Upper lobe of left lung (tissue), 6 donors: Measurements from ENCODE around the gene UPK3BL2. TPM values are rescaled to one million over a fixed set of nuclear protein-coding genes. Genes with fewer than 3 reads are reported as not detected.
"Not testable (repeated sequence)": the region's sequence is repeated elsewhere in the genome, so short reads cannot be mapped to it uniquely, and the experiment has no call there.

Experiments
- ATAC-seq, 2 donors: fragments of 200-7000 bp; cut with Tn5 transposase; one replicate each; pipeline ENCODE4 v1.9.1; 2022; ENCODE audit warnings: mild to moderate bottlenecking in 2 of 2, moderate library complexity in 2 of 2; ENCODE audit not compliant: low FRiP score in 2 of 2
- DNase-seq, 2 donors: peaks; one replicate each; pipeline ENCODE4 v3.0.0-alpha.2; 2019 to 2020
- H3K27ac ChIP-seq, 4 donors: fragments of 200-600 bp; sonication (generic); one replicate each; pipeline ENCODE4 v1.5.1; 2016 to 2019
- H3K27me3 ChIP-seq, 4 donors: fragments of 200-600 bp; sonication (generic); one replicate each; pipeline ENCODE4 v1.5.1; 2017 to 2019
- H3K36me3 ChIP-seq, 4 donors: fragments of 200-600 bp; sonication (generic); one replicate each; pipeline ENCODE4 v1.5.1; 2016 to 2019
- H3K4me1 ChIP-seq, 4 donors: fragments of 200-600 bp; sonication (generic); one replicate each; pipeline ENCODE4 v1.5.1; 2018 to 2019
- H3K4me3 ChIP-seq, 4 donors: fragments of 200-600 bp; sonication (generic); one replicate each; pipeline ENCODE4 v1.5.1; 2017 to 2019; ENCODE audit warnings: mild to moderate bottlenecking in 2 of 4, moderate library complexity in 1 of 4
- H3K9me3 ChIP-seq, 4 donors: fragments of 200-600 bp; sonication (generic); one replicate each; pipeline ENCODE4 v1.5.1; 2018 to 2019
- POLR2A ChIP-seq, 4 donors: fragments of 450-650 bp; IDR thresholded peaks; one replicate each; pipeline ENCODE4 v1.5.1; 2016 to 2017; ENCODE audit warnings: antibody characterized with exemption in 4 of 4, mild to moderate bottlenecking in 2 of 4
- POLR2AphosphoS5 ChIP-seq, 2 donors: sonication (generic); formaldehyde crosslinking; IDR thresholded peaks; one replicate each; pipeline ENCODE4 v1.5.1; 2017; ENCODE audit warnings: antibody characterized with exemption in 2 of 2
- WGBS, 2 donors: methylation state at CpG; one replicate each; pipeline ENCODE4 v1.1.5; 2017 to 2018; 5-methylcytosine and 5-hydroxymethylcytosine counted together
- total RNA-seq, 6 donors: library from RNA; depleted of rRNA in 4 of 6; stranded (reverse); fragments of >200 nt in 4 of 6; gene quantifications; one replicate each; pipeline versions ENCODE4 v1.1.0 to v1.2.1, GENCODE V29; 2016 to 2021
- TF ChIP-seq, protein P1 (sequence below), 6 experiments: fragments of 450-650 bp in 4 of 6; fragments of 200-600 bp in 2 of 6; sonication (generic) in 2 of 6; IDR thresholded peaks; one replicate each; pipeline ENCODE4 v1.5.1; 2016 to 2019; ENCODE audit warnings: antibody characterized with exemption in 6 of 6
- donor health status: DM: no; HTN: no; CAD: no; lungs with moderate emphysema.
- donor health status: DM: no; HTN: yes; CAD: no; lungs with severe emphysema.

UPK3BL2 gene
- total RNA-seq, 6 donors from 2014 or later, result 3.0 to 30.4 (median 16.6) TPM

GRCh38 chr7:102572261-102573239 lies 29.1 kb upstream of the UPK3BL2 start, which contains the start of gene POLR2J3:
POLR2J3 (minus strand) TSS chr7:102572583; CDS start chr7:102572521, 62 bp downstream.
- 1% methylated on average over 30 to 40 of the region's 64 CpGs for WGBS, 2 donors
- TF ChIP-seq POLR2AphosphoS5 (IDR thresholded peaks at IDR 0.05) (peak in 1 of 2 donors; percentile 74), POLR2A (IDR thresholded peaks at IDR 0.05) (peak in 2 of 4 donors; percentile 23 to 71)
- TF ChIP-seq, protein P1, sequence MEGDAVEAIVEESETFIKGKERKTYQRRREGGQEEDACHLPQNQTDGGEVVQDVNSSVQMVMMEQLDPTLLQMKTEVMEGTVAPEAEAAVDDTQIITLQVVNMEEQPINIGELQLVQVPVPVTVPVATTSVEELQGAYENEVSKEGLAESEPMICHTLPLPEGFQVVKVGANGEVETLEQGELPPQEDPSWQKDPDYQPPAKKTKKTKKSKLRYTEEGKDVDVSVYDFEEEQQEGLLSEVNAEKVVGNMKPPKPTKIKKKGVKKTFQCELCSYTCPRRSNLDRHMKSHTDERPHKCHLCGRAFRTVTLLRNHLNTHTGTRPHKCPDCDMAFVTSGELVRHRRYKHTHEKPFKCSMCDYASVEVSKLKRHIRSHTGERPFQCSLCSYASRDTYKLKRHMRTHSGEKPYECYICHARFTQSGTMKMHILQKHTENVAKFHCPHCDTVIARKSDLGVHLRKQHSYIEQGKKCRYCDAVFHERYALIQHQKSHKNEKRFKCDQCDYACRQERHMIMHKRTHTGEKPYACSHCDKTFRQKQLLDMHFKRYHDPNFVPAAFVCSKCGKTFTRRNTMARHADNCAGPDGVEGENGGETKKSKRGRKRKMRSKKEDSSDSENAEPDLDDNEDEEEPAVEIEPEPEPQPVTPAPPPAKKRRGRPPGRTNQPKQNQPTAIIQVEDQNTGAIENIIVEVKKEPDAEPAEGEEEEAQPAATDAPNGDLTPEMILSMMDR (IDR thresholded peaks at IDR 0.05), result peak in 5 of 6 experiments; percentile 31 to 79 (median 44)
- Histone ChIP-seq H3K27ac (peak within 1 kb of the TSS in 3 of 4 donors; percentile 72 to 89 (median 85)), H3K4me3 (peak within 1 kb of the TSS; percentile 58 to 75 (median 73))
- not testable (repeated sequence) for H3K4me1 ChIP-seq, H3K36me3 ChIP-seq, H3K9me3 ChIP-seq, H3K27me3 ChIP-seq
- peak; percentile 93 to 98 for DNase-seq
- peak; percentile 96 to 98 for ATAC-seq

- H3K27ac ChIP-seq, H3K4me3 ChIP-seq, H3K4me1 ChIP-seq, H3K27me3 ChIP-seq, H3K36me3 ChIP-seq, ATAC-seq, H3K9me3 ChIP-seq: not testable (repeated sequence)
- DNase-seq, result peak in 1 of 2 donors; percentile 73
- WGBS, 2 donors, result 100% methylated on average over 4 of the region's 11 CpGs; no CpG with 5 or more reads in 1 of the 2 donors
Measured at GRCh38 chr7:102568620-102569019, 25.1 kb upstream of the UPK3BL2 start.

GRCh38 chr7:102550808-102551422 lies 7.4 kb upstream of the UPK3BL2 start, which contains the start of gene SPDYE2:
SPDYE2 (plus strand) TSS chr7:102551226; CDS start chr7:102553256, 2,030 bp downstream.
- not testable (repeated sequence) for H3K4me1 ChIP-seq, DNase-seq, H3K9me3 ChIP-seq, H3K4me3 ChIP-seq, H3K36me3 ChIP-seq, H3K27ac ChIP-seq, H3K27me3 ChIP-seq
- ATAC-seq, result peak in 1 of 2 donors; percentile 51
- no CpG with 5 or more reads among the region's 6 CpGs for WGBS, 2 donors

GRCh38 chr7:102546353-102546752 lies 2.9 kb upstream of the UPK3BL2 start:
- not testable (repeated sequence) for H3K4me1 ChIP-seq, H3K27ac ChIP-seq, H3K36me3 ChIP-seq, H3K27me3 ChIP-seq, H3K4me3 ChIP-seq, DNase-seq, H3K9me3 ChIP-seq
- 95% methylated on average over 2 of the region's 6 CpGs; no CpG with 5 or more reads in 1 of the 2 donors for WGBS, 2 donors
- ATAC-seq, result peak in 1 of 2 donors; percentile 2

DNA sequence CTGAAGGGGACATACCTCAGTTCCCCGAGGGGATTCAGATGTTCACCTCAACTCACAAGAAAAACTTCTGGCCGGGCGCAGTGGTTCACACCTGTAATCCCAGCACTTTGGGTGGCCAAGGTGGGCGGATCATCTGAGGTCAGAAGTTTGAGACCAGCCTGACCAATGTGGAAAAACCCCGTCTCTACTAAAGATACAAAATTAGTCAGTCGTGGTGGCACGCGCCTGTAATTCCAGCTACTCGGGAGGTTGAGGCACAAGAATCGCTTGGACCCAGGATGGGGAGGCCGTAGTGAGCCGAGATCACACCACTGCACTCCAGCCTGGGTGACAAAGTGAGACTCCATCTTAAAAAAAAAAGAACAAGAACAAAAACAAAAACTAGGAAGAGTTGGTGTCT lies 1.8 kb upstream of the UPK3BL2 start:
- H3K4me3 ChIP-seq, DNase-seq, ATAC-seq, H3K36me3 ChIP-seq, H3K4me1 ChIP-seq, H3K9me3 ChIP-seq, H3K27me3 ChIP-seq, H3K27ac ChIP-seq: not testable (repeated sequence)
- WGBS, 2 donors, result 95 to 96% methylated on average over 7 to 8 of the region's 12 CpGs

GRCh38 chr7:102544372-102544771 lies 876 bp upstream of the UPK3BL2 start:
- not testable (repeated sequence) for DNase-seq, H3K9me3 ChIP-seq, H3K4me3 ChIP-seq, H3K4me1 ChIP-seq, H3K27ac ChIP-seq, ATAC-seq, H3K27me3 ChIP-seq, H3K36me3 ChIP-seq
- WGBS, 2 donors, result no CpG with 5 or more reads among the region's 1 CpG

- H3K4me1 ChIP-seq, H3K27ac ChIP-seq, H3K36me3 ChIP-seq, H3K9me3 ChIP-seq, ATAC-seq, H3K27me3 ChIP-seq, H3K4me3 ChIP-seq: not testable (repeated sequence)
- WGBS, 2 donors, result 80% methylated on average over 1 of the region's 11 CpGs; no CpG with 5 or more reads in 1 of the 2 donors
- DNase-seq, result peak in 1 of 2 donors; percentile 27
Measured at GRCh38 chr7:102542771-102543170, 725 bp downstream of the UPK3BL2 start.

GRCh38 chr7:102542083-102542482 lies 1.4 kb downstream of the UPK3BL2 start:
- peak in 1 of 2 donors; percentile 1 for ATAC-seq
- not testable (repeated sequence) for H3K36me3 ChIP-seq, H3K27ac ChIP-seq, DNase-seq, H3K4me3 ChIP-seq, H3K4me1 ChIP-seq, H3K9me3 ChIP-seq, H3K27me3 ChIP-seq
- no CpG with 5 or more reads among the region's 8 CpGs for WGBS, 2 donors

DNA sequence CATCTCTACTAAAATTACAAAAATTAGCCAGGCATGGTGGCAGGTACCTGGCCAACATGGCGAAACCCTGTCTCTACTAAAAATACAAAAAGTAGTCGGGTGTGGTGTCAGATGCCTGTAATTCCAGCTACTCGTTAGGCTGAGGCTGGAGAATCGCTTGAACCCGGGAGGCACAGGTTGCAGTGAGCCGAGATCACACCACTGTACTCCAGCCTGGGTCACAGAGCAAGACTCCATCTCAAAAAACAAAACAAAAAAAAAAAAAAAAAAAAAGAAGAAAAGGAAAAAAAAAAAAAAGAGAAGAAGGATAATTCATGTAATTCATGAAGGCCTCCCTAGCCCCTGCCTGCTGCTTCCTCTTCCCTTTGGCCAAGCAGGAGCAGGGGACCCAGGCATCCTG lies 2.9 kb downstream of the UPK3BL2 start:
- no CpG with 5 or more reads among the region's 6 CpGs for WGBS, 2 donors
- not testable (repeated sequence) for H3K4me3 ChIP-seq, H3K27ac ChIP-seq, H3K9me3 ChIP-seq, DNase-seq, H3K27me3 ChIP-seq, H3K4me1 ChIP-seq, H3K36me3 ChIP-seq, ATAC-seq

DNA sequence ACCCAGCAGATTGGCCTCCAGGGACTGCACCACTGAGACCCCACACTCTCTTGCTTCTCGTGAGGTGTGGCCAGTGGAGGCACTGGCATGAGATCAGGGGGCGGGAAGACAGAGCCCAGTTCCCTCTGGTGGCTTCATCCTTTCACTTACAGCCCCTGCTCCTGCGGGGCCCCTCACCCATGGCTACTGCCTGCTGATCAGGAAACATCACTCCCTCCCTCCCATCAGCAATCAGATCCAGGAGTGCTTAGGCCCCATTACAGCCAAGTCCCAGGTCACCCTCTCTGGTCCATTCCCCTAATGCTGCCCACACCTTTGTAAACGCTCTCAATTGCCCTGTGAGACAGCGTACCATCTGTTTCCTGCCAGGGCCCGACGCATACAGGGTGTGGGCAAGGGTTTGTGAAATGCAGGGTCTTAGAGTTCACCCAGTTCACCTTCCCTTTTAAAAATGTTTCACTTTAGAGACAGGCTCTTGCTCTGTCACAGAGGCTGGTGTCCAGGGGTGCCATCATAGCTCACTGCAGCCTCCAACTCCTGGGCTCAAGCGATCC lies 8.4 kb downstream of the UPK3BL2 start:
- H3K4me3 ChIP-seq, H3K36me3 ChIP-seq, DNase-seq, H3K4me1 ChIP-seq, H3K9me3 ChIP-seq, ATAC-seq, H3K27me3 ChIP-seq, H3K27ac ChIP-seq: not testable (repeated sequence)
- 57 to 76% methylated on average over 2 to 3 of the region's 8 CpGs for WGBS, 2 donors

DNA sequence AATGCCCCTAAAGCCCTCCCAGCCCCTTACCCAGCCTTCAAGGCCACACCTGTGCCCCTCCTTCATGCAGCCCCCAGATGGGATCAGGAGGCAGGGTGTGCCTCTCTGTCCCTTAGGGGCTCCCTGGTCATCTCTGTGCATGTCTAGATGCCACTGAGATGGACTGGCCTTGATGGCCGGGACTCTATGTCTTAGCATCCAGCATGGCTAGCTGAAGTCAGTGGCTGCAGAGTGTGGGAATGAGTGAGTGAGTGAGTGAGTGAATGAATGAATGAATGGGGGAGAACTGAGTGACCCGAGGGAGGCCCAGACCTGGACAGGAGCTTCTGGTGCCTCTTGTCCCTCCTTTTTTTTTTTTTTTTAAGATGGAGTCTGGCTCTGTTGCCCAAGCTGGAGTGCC lies 11.4 kb downstream of the UPK3BL2 start:
- ATAC-seq, result peak in 1 of 2 donors; percentile 41
- H3K27ac ChIP-seq, result peak overlapping the region in 1 of 4 donors; percentile 49
- WGBS, 2 donors, result 82 to 85% methylated on average over 2 of the region's 2 CpGs
- not testable (repeated sequence) for H3K4me1 ChIP-seq, H3K36me3 ChIP-seq, H3K27me3 ChIP-seq, DNase-seq, H3K9me3 ChIP-seq, H3K4me3 ChIP-seq
